Fibroblast of mammary gland (primary cell): ENCODE data around the gene NGEF.

Experiments used
- DNase-seq: peaks from one replicate; pipeline ENCODE4 v3.0.0-alpha.2; 2010; ENCODE audit warnings: low read depth
- H3K4me3 ChIP-seq: 2 replicates; pipeline ENCODE4 v1.5.1; 2011; ENCODE audit warnings: low read depth, mild to moderate bottlenecking, low read length, moderate library complexity; ENCODE audit not compliant: control insufficient read depth
- TF ChIP-seq, protein P1 (sequence below): conservative IDR thresholded peaks from 2 replicates; pipeline ENCODE4 v1.5.1; 2011; ENCODE audit warnings: low read depth, low read length, inconsistent platforms; ENCODE audit not compliant: control insufficient read depth, insufficient read depth

The NGEF gene

DNA sequence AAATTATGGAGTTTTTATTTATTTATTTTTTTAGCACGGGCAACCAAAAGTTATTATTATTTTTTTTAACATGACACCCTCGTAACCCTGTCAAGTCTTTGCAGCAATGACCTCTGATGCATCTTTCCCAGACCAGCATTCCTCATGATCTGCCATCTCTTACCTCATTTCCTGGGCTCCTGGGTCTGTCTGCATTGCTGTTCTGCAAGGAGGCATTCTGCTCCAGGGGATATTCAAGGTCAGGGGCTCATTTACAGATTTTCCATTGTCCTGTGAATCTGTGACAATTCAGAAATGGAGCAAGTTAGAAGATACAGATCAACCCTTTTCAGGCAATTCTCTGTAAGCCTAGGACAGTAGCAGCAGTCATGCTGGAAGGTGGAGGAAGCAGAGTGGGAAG is 43.0 kb downstream of the NGEF start:
- H3K4me3 ChIP-seq = no peak overlapping the region
- no peak for DNase-seq
- TF ChIP-seq, protein P1, sequence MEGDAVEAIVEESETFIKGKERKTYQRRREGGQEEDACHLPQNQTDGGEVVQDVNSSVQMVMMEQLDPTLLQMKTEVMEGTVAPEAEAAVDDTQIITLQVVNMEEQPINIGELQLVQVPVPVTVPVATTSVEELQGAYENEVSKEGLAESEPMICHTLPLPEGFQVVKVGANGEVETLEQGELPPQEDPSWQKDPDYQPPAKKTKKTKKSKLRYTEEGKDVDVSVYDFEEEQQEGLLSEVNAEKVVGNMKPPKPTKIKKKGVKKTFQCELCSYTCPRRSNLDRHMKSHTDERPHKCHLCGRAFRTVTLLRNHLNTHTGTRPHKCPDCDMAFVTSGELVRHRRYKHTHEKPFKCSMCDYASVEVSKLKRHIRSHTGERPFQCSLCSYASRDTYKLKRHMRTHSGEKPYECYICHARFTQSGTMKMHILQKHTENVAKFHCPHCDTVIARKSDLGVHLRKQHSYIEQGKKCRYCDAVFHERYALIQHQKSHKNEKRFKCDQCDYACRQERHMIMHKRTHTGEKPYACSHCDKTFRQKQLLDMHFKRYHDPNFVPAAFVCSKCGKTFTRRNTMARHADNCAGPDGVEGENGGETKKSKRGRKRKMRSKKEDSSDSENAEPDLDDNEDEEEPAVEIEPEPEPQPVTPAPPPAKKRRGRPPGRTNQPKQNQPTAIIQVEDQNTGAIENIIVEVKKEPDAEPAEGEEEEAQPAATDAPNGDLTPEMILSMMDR = no peak

- no peak for DNase-seq
- no peak overlapping the region for H3K4me3 ChIP-seq
- TF ChIP-seq, protein P1 = no peak
Observed at GRCh38 chr2:232967474-232967873, 45.6 kb downstream of the NGEF start.

GRCh38 chr2:232966122-232966521 is 46.9 kb downstream of the NGEF start:
- TF ChIP-seq, protein P1 = no peak
- no peak for DNase-seq
- no peak overlapping the region for H3K4me3 ChIP-seq

- H3K4me3 ChIP-seq = no peak overlapping the region
- TF ChIP-seq, protein P1 = no peak
- DNase-seq = no peak
Observed at GRCh38 chr2:232963913-232964312, 49.1 kb downstream of the NGEF start.

DNA sequence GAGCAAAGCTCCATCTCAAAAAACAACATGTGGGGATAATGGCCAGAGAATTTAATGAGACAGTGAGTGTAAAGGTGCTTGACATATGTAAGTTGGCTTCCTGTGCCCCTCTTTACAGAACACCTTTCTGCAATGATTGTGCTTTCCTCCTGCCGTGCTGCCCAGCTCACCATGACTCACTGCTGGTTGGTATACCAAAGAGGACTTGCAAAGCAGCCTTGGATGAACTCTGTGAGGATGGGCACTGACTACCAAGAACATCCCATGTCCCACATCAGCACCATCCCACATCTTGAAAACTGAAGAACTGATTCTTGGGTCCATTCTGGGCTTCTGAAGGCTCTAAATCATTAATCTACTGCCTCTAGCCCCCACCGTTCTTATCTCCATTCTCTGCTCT is 52.2 kb downstream of the NGEF start:
- TF ChIP-seq, protein P1 = no peak
- no peak for DNase-seq
- H3K4me3 ChIP-seq = no peak overlapping the region

DNA sequence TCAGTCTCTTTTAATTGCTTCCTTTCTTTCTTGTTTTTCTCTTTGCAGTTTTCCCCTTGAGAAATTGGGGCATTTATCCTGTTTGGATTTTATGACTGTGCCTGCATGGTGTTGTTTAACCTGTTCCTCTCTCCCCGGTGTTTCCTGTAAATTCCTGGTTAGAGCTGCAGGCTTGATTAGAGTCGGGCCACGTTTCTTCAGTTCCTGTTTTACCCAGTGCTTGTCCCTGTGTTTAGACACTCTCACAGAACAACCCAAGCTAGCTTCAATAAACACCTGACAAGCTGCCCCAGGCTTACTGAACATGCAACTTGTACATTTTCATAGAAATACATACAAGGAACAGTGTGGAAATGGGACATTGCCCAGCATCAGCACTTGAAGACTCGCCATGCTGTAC is 53.9 kb downstream of the NGEF start:
- TF ChIP-seq, protein P1 = no peak
- no peak overlapping the region for H3K4me3 ChIP-seq
- no peak for DNase-seq

DNA sequence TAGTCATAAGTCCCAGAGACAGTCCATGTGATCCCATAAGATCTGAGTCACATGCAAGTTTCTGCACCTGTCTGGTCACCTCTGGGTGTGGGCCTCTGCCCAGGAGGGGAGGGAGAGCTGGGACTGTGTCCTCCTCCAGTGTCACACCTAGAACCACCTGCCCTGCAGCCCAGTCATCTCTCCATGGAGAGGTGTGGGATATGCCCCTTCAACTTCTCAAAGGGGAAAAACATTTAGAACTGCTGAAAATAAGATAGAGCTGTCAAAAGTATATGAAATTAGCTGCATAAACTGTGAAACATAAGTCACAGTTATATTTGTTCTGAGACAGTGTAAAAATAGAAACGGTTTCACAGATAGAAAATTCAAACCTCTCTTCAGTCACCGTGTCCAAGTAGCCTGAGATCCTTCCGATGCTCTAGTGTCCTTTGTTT is 55.4 kb downstream of the NGEF start:
- TF ChIP-seq, protein P1 = no peak
- H3K4me3 ChIP-seq = no peak overlapping the region
- no peak for DNase-seq
